ENCODE measurements around the gene AP2S1.
"Not testable (repeated sequence)": the region's sequence is repeated elsewhere in the genome, so short reads cannot be mapped to it uniquely, and the experiment has no call there.

The AP2S1 gene

GRCh38 chr19:46809534-46810272, 40.9 kb downstream of the AP2S1 start:
- Mint-ChIP-seq H3K36me3 (no peaks in the 10 kb centered on the region), H3K27me3 (no peaks in the 10 kb centered on the region), H3K27ac (peak overlapping the region; percentile 46), H3K4me1 (peaks cover 6% of the 10 kb centered on the region), H3K4me3 (no peak overlapping the region), H3K9me3 (no peaks in the 10 kb centered on the region)
- peak; percentile 72 for ATAC-seq

- no peak overlapping the region for H3K27ac Mint-ChIP-seq
- H3K4me3 Mint-ChIP-seq: no peak overlapping the region
- H3K9me3 Mint-ChIP-seq: no peaks in the 10 kb centered on the region
- H3K36me3 Mint-ChIP-seq: no peaks in the 10 kb centered on the region
- no peaks in the 10 kb centered on the region for H3K27me3 Mint-ChIP-seq
- H3K4me1 Mint-ChIP-seq: peaks cover 6% of the 10 kb centered on the region
- ATAC-seq: no peak
These were observed 44.0 kb downstream of the AP2S1 start for GRCh38 chr19:46806656-46807055.

- not testable (repeated sequence) for H3K27ac Mint-ChIP-seq, H3K27me3 Mint-ChIP-seq, H3K9me3 Mint-ChIP-seq, H3K36me3 Mint-ChIP-seq, H3K4me1 Mint-ChIP-seq, H3K4me3 Mint-ChIP-seq, ATAC-seq
These were observed 46.2 kb downstream of the AP2S1 start for GRCh38 chr19:46804432-46804831.

GRCh38 chr19:46803555-46803954, 47.1 kb downstream of the AP2S1 start:
- H3K27me3 Mint-ChIP-seq: no peaks in the 10 kb centered on the region
- H3K9me3 Mint-ChIP-seq: no peaks in the 10 kb centered on the region
- H3K27ac Mint-ChIP-seq: no peak overlapping the region
- no peak overlapping the region for H3K4me3 Mint-ChIP-seq
- H3K4me1 Mint-ChIP-seq: no peaks in the 10 kb centered on the region
- ATAC-seq: no peak
- no peaks in the 10 kb centered on the region for H3K36me3 Mint-ChIP-seq

- no peak overlapping the region for H3K27ac Mint-ChIP-seq
- H3K27me3 Mint-ChIP-seq: no peaks in the 10 kb centered on the region
- no peaks in the 10 kb centered on the region for H3K9me3 Mint-ChIP-seq
These were observed 48.5 kb downstream of the AP2S1 start for GRCh38 chr19:46802152-46802551.

GRCh38 chr19:46798713-46799112, 51.9 kb downstream of the AP2S1 start:
- H3K4me1 Mint-ChIP-seq: no peaks in the 10 kb centered on the region
- H3K4me3 Mint-ChIP-seq: no peak overlapping the region
- no peaks in the 10 kb centered on the region for H3K36me3 Mint-ChIP-seq
- no peaks in the 10 kb centered on the region for H3K9me3 Mint-ChIP-seq
- no peaks in the 10 kb centered on the region for H3K27me3 Mint-ChIP-seq
- H3K27ac Mint-ChIP-seq: no peak overlapping the region
- ATAC-seq: no peak

More at GRCh38 chr19:46802152-46802551, 48.5 kb downstream of the AP2S1 start:
- ATAC-seq: no peak
- Mint-ChIP-seq H3K36me3 (no peaks in the 10 kb centered on the region), H3K4me1 (no peaks in the 10 kb centered on the region), H3K4me3 (no peak overlapping the region)

GRCh38 chr19:46797881-46798280, 52.8 kb downstream of the AP2S1 start:
- Mint-ChIP-seq H3K4me1 (no peaks in the 10 kb centered on the region), H3K27me3 (no peaks in the 10 kb centered on the region), H3K9me3 (no peaks in the 10 kb centered on the region), H3K36me3 (no peaks in the 10 kb centered on the region), H3K4me3 (no peak overlapping the region), H3K27ac (no peak overlapping the region)
- no peak for ATAC-seq

GRCh38 chr19:46791944-46792343, 58.7 kb downstream of the AP2S1 start:
- no peak for ATAC-seq
- Mint-ChIP-seq H3K4me3 (no peak overlapping the region), H3K27ac (no peak overlapping the region), H3K4me1 (peaks cover 6% of the 10 kb centered on the region), H3K27me3 (no peaks in the 10 kb centered on the region), H3K36me3 (no peaks in the 10 kb centered on the region), H3K9me3 (no peaks in the 10 kb centered on the region)

- Mint-ChIP-seq H3K9me3 (no peaks in the 10 kb centered on the region), H3K27ac (no peak overlapping the region), H3K4me3 (peak overlapping the region; percentile 18)
These were observed 61.3 kb downstream of the AP2S1 start for GRCh38 chr19:46789371-46789770.

GRCh38 chr19:46788968-46789338, 61.7 kb downstream of the AP2S1 start:
- Mint-ChIP-seq H3K27me3 (no peaks in the 10 kb centered on the region), H3K9me3 (no peaks in the 10 kb centered on the region), H3K4me1 (peaks cover 36% of the 10 kb centered on the region), H3K36me3 (peaks cover 14% of the 10 kb centered on the region), H3K27ac (no peak overlapping the region), H3K4me3 (peak overlapping the region; percentile 18)
- ATAC-seq: no peak

More at GRCh38 chr19:46789371-46789770, 61.3 kb downstream of the AP2S1 start:
- Mint-ChIP-seq H3K27me3 (no peaks in the 10 kb centered on the region), H3K36me3 (peaks cover 10% of the 10 kb centered on the region), H3K4me1 (peaks cover 32% of the 10 kb centered on the region)
- no peak for ATAC-seq

- H3K4me1 Mint-ChIP-seq: peaks cover 41% of the 10 kb centered on the region
- peak within 1 kb of the TSS; percentile 97 for H3K4me3 Mint-ChIP-seq
- H3K27me3 Mint-ChIP-seq: no peaks in the 10 kb centered on the region
- peaks cover 19% of the 10 kb centered on the region for H3K36me3 Mint-ChIP-seq
- no peaks in the 10 kb centered on the region for H3K9me3 Mint-ChIP-seq
- peak within 1 kb of the TSS; percentile 97 for H3K27ac Mint-ChIP-seq
- peak; percentile 92 for ATAC-seq
These were observed 62.2 kb downstream of the AP2S1 start, which contains the start of gene SLC1A5 for GRCh38 chr19:46788262-46788967. SLC1A5 (minus strand) TSS chr19:46788594; CDS start chr19:46787965, 629 bp downstream.
